Measurements from ENCODE around the gene NRCAM.

The NRCAM gene

DNA sequence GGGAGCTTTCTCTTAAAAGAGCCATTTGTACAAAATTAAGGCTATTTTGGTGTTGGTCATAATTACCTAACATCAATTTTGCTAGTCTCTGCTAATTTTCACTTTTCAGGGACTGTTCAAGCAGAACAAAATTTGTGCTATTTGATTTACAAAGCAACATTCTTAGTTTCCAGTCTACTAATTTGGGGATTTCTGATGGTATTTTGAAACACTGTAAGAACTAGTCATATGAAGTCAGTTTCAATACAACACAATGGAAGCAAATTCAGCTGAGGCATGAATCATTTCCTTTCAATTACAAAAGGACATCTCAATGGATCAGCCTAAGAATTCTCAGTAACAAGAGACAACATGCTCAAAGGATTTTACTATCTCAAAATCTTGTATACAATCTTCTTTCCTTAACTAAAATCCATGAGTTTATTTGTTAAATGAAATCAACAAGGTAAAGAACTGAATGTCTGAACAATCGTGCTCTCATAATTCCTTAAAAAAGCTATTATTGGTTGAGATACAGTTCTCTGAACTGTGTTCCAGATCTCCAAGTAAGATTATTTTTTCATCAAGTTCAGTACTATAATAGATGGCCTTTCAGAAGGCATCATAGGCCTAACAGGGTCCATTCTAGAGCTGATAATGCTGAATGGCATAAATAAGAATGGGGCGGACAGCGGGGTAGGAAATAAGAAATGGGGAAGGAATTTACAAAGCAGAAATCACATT, 144.6 kb downstream of the NRCAM start:
- no peak overlapping the region for H2AFZ ChIP-seq (ENCODE audit: low read depth, low read length, severe bottlenecking)
- no peak for TF ChIP-seq CTCF (IDR thresholded peaks at IDR 0.05; ENCODE audit: insufficient read depth, low read length, poor library complexity, severe bottlenecking)
- no peak for TF ChIP-seq EZH2phosphoT487 (conservative IDR thresholded peaks at IDR 0.05; ENCODE audit: low read length)
- no peak overlapping the region for H3K9ac ChIP-seq (ENCODE audit: low read length)
- no peaks in the 10 kb centered on the region for H3K27me3 ChIP-seq (ENCODE audit: low read length)
- no peaks in the 10 kb centered on the region for H3K36me3 ChIP-seq (ENCODE audit: low read length)
- no peaks in the 10 kb centered on the region for H3K9me3 ChIP-seq (ENCODE audit: insufficient read depth, low read length)
- H3K4me2 ChIP-seq (ENCODE audit: low read depth, low read length, poor library complexity, severe bottlenecking) = no peak overlapping the region
- no peaks in the 10 kb centered on the region for H3K9me2 ChIP-seq (replicated peaks; ENCODE audit: insufficient read depth, low read length)
- no peaks in the 10 kb centered on the region for H4K20me1 ChIP-seq (ENCODE audit: low read depth, low read length)
- no peaks in the 10 kb centered on the region for H3F3A ChIP-seq (ENCODE audit: insufficient read depth)
- H3K79me2 ChIP-seq (ENCODE audit: insufficient read depth, low read length) = no peaks in the 10 kb centered on the region
- H3K27ac ChIP-seq (ENCODE audit: low read depth, low read length) = no peak overlapping the region
- no peak overlapping the region for H3K4me3 ChIP-seq (ENCODE audit: insufficient read depth, low read length, poor library complexity, severe bottlenecking)

DNA sequence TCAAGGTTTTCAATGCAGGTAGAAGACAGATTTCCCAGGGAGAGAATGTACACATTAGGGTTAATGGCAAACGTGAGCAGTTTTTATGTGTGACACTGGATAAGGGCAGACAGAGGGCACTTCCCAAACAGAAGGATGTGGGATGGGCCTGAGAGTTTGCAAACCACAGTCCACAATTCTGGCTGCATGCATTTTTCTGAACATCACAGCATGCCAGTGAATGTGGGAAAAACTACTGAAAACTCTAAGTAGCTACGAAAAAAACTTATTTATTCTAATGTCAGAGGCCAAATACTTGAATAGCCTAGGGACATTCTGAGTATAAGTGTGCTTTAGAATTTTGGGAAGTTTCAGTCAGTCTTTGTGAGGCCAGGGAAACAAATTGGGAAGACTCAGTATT, 145.9 kb downstream of the NRCAM start:
- H3K9ac ChIP-seq (ENCODE audit: low read length) = no peak overlapping the region
- no peaks in the 10 kb centered on the region for H3F3A ChIP-seq (ENCODE audit: insufficient read depth)
- H3K4me3 ChIP-seq (ENCODE audit: insufficient read depth, low read length, poor library complexity, severe bottlenecking) = no peak overlapping the region
- H3K9me3 ChIP-seq (ENCODE audit: insufficient read depth, low read length) = no peaks in the 10 kb centered on the region
- H3K4me2 ChIP-seq (ENCODE audit: low read depth, low read length, poor library complexity, severe bottlenecking) = no peak overlapping the region
- H3K27ac ChIP-seq (ENCODE audit: low read depth, low read length) = no peak overlapping the region
- no peak overlapping the region for H2AFZ ChIP-seq (ENCODE audit: low read depth, low read length, severe bottlenecking)
- TF ChIP-seq EZH2phosphoT487 (conservative IDR thresholded peaks at IDR 0.05; ENCODE audit: low read length) (no peak), CTCF (IDR thresholded peaks at IDR 0.05; ENCODE audit: insufficient read depth, low read length, poor library complexity, severe bottlenecking) (no peak)
- no peaks in the 10 kb centered on the region for H3K79me2 ChIP-seq (ENCODE audit: insufficient read depth, low read length)
- no peaks in the 10 kb centered on the region for H3K9me2 ChIP-seq (replicated peaks; ENCODE audit: insufficient read depth, low read length)
- no peaks in the 10 kb centered on the region for H3K36me3 ChIP-seq (ENCODE audit: low read length)
- no peaks in the 10 kb centered on the region for H3K27me3 ChIP-seq (ENCODE audit: low read length)
- H4K20me1 ChIP-seq (ENCODE audit: low read depth, low read length) = no peaks in the 10 kb centered on the region

DNA sequence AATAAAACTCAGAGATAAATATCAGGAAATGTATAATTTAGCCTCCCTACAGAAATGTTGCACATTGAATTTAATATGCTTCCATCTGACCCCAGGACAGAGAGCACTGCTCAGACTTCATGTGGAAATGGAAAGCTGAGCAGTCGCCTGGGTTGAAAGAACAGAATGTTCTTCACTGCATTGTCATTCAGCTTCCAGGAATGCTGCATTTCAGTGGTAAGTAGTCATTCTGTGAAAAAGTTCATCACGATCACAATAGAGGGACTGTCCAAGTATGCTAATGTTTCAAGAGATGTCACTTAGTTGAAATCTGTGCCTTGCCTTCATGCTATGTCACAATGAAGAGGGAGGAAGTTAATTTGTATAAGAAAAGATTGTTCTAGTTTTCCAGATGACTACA, 147.3 kb downstream of the NRCAM start:
- H4K20me1 ChIP-seq (ENCODE audit: low read depth, low read length) = no peaks in the 10 kb centered on the region
- no peak overlapping the region for H2AFZ ChIP-seq (ENCODE audit: low read depth, low read length, severe bottlenecking)
- H3F3A ChIP-seq (ENCODE audit: insufficient read depth) = no peaks in the 10 kb centered on the region
- TF ChIP-seq EZH2phosphoT487 (conservative IDR thresholded peaks at IDR 0.05; ENCODE audit: low read length) = no peak
- TF ChIP-seq CTCF (IDR thresholded peaks at IDR 0.05; ENCODE audit: insufficient read depth, low read length, poor library complexity, severe bottlenecking) = no peak
- H3K9me2 ChIP-seq (replicated peaks; ENCODE audit: insufficient read depth, low read length) = no peaks in the 10 kb centered on the region
- H3K27ac ChIP-seq (ENCODE audit: low read depth, low read length) = no peak overlapping the region
- H3K36me3 ChIP-seq (ENCODE audit: low read length) = no peaks in the 10 kb centered on the region
- no peaks in the 10 kb centered on the region for H3K9me3 ChIP-seq (ENCODE audit: insufficient read depth, low read length)
- no peak overlapping the region for H3K4me2 ChIP-seq (ENCODE audit: low read depth, low read length, poor library complexity, severe bottlenecking)
- H3K79me2 ChIP-seq (ENCODE audit: insufficient read depth, low read length) = no peaks in the 10 kb centered on the region
- H3K9ac ChIP-seq (ENCODE audit: low read length) = no peak overlapping the region
- H3K4me3 ChIP-seq (ENCODE audit: insufficient read depth, low read length, poor library complexity, severe bottlenecking) = no peak overlapping the region
- no peaks in the 10 kb centered on the region for H3K27me3 ChIP-seq (ENCODE audit: low read length)

Measured in SU-DHL-6 (cell line).